ENCODE measurements around the gene CPED1. TPM values are rescaled to one million over a fixed set of nuclear protein-coding genes. Genes with fewer than 3 reads are reported as not detected.
"Not testable (repeated sequence)": the region's sequence is repeated elsewhere in the genome, so short reads cannot be mapped to it uniquely, and the experiment has no call there.

Gene CPED1
- total and polyA plus RNA-seq, 4 donors, result 4.7 to 34.1 (median 16.7) TPM

- Histone ChIP-seq H3K4me3 (ENCODE audit: low read depth, low read length) (no peak overlapping the region), H3K9me3 (ENCODE audit: control insufficient read depth, insufficient read depth, low read length) (no peaks in the 10 kb centered on the region), H3K36me3 (ENCODE audit: control insufficient read depth, insufficient read depth, low read length) (no peaks in the 10 kb centered on the region), H3K4me1 (ENCODE audit: control insufficient read depth, insufficient read depth, low read length) (no peaks in the 10 kb centered on the region), H3K27ac (ENCODE audit: low read depth, low read length) (no peak overlapping the region), H3K27me3 (ENCODE audit: control insufficient read depth, insufficient read depth, low read length) (no peaks in the 10 kb centered on the region)
- WGBS (ENCODE audit: insufficient coverage), result 91% methylated on average over 4 of the region's 5 CpGs
- no peak for DNase-seq (ENCODE audit: low read depth in 4 of 6, low spot score in 6 of 6)
Observed at GRCh38 chr7:121057878-121058277, 69.4 kb downstream of the CPED1 start.

- DNase-seq (ENCODE audit: low read depth in 4 of 6, low spot score in 6 of 6), result no peak
- 100% methylated on average over 2 of the region's 2 CpGs for WGBS (ENCODE audit: insufficient coverage)
Observed at GRCh38 chr7:121058975-121059374, 70.5 kb downstream of the CPED1 start.

DNA sequence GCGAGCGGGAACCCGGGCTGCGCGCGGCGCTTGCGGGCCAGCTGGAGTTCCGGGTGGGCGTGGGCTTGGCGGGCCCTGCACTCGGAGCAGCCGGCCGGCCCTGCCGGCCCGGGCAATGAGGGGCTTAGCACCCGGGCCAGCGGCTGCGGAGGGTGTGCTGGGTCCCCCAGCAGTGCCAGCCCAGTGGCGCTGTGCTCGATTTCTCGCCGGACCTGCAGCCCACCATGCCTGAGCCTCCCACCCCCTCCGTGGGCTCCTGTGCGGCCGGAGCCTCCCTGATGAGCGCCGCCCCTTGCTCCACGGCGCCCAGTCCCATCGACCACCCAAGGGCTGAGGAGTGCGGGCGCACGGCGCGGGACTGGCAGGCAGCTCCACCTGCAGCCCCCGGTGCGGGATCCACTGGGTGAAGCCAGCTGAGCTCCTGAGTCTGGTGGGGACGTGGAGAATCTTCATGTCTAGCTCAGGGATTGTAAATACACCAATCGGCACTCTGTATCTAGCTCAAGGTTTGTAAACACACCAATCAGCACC is 71.5 kb downstream of the CPED1 start:
- H3K4me3 ChIP-seq (ENCODE audit: low read depth, low read length); H3K27ac ChIP-seq (ENCODE audit: low read depth, low read length); H3K9me3 ChIP-seq (ENCODE audit: control insufficient read depth, insufficient read depth, low read length); H3K27me3 ChIP-seq (ENCODE audit: control insufficient read depth, insufficient read depth, low read length); DNase-seq (ENCODE audit: low read depth in 4 of 6, low spot score in 6 of 6); H3K4me1 ChIP-seq (ENCODE audit: control insufficient read depth, insufficient read depth, low read length); H3K36me3 ChIP-seq (ENCODE audit: control insufficient read depth, insufficient read depth, low read length): not testable (repeated sequence)
- 97% methylated on average over 35 of the region's 40 CpGs for WGBS (ENCODE audit: insufficient coverage)

More at GRCh38 chr7:121058975-121059374, 70.5 kb downstream of the CPED1 start:
- Histone ChIP-seq H3K36me3 (ENCODE audit: control insufficient read depth, insufficient read depth, low read length) (no peaks in the 10 kb centered on the region), H3K4me3 (ENCODE audit: low read depth, low read length) (no peak overlapping the region), H3K27ac (ENCODE audit: low read depth, low read length) (no peak overlapping the region), H3K4me1 (ENCODE audit: control insufficient read depth, insufficient read depth, low read length) (no peaks in the 10 kb centered on the region), H3K27me3 (ENCODE audit: control insufficient read depth, insufficient read depth, low read length) (no peaks in the 10 kb centered on the region), H3K9me3 (ENCODE audit: control insufficient read depth, insufficient read depth, low read length) (no peaks in the 10 kb centered on the region)

GRCh38 chr7:121061677-121062582 is 73.4 kb downstream of the CPED1 start:
- no peaks in the 10 kb centered on the region for H3K4me1 ChIP-seq (ENCODE audit: control insufficient read depth, insufficient read depth, low read length)
- no peak overlapping the region for H3K4me3 ChIP-seq (ENCODE audit: low read depth, low read length)
- H3K27me3 ChIP-seq (ENCODE audit: control insufficient read depth, insufficient read depth, low read length), result no peaks in the 10 kb centered on the region
- H3K27ac ChIP-seq (ENCODE audit: low read depth, low read length), result no peak overlapping the region
- H3K9me3 ChIP-seq (ENCODE audit: control insufficient read depth, insufficient read depth, low read length), result no peaks in the 10 kb centered on the region
- WGBS (ENCODE audit: insufficient coverage), result no CpG with 5 or more reads among the region's 5 CpGs
- no peaks in the 10 kb centered on the region for H3K36me3 ChIP-seq (ENCODE audit: control insufficient read depth, insufficient read depth, low read length)
- DNase-seq (ENCODE audit: low read depth in 4 of 6, low spot score in 6 of 6), result no peak

- H3K4me1 ChIP-seq (ENCODE audit: control insufficient read depth, insufficient read depth, low read length), result no peaks in the 10 kb centered on the region
- no peak overlapping the region for H3K4me3 ChIP-seq (ENCODE audit: low read depth, low read length)
- H3K27me3 ChIP-seq (ENCODE audit: control insufficient read depth, insufficient read depth, low read length), result no peaks in the 10 kb centered on the region
- no peak overlapping the region for H3K27ac ChIP-seq (ENCODE audit: low read depth, low read length)
- WGBS (ENCODE audit: insufficient coverage), result no CpG with 5 or more reads among the region's 11 CpGs
- no peaks in the 10 kb centered on the region for H3K36me3 ChIP-seq (ENCODE audit: control insufficient read depth, insufficient read depth, low read length)
- DNase-seq (ENCODE audit: low read depth in 4 of 6, low spot score in 6 of 6), result no peak
- no peaks in the 10 kb centered on the region for H3K9me3 ChIP-seq (ENCODE audit: control insufficient read depth, insufficient read depth, low read length)
Observed at GRCh38 chr7:121062671-121063279, 74.3 kb downstream of the CPED1 start.

GRCh38 chr7:121067717-121068116 is 79.2 kb downstream of the CPED1 start:
- no CpG with 5 or more reads among the region's 2 CpGs for WGBS (ENCODE audit: insufficient coverage)
- H3K9me3 ChIP-seq (ENCODE audit: control insufficient read depth, insufficient read depth, low read length); H3K27me3 ChIP-seq (ENCODE audit: control insufficient read depth, insufficient read depth, low read length); H3K4me3 ChIP-seq (ENCODE audit: low read depth, low read length); DNase-seq (ENCODE audit: low read depth in 4 of 6, low spot score in 6 of 6); H3K36me3 ChIP-seq (ENCODE audit: control insufficient read depth, insufficient read depth, low read length); H3K27ac ChIP-seq (ENCODE audit: low read depth, low read length); H3K4me1 ChIP-seq (ENCODE audit: control insufficient read depth, insufficient read depth, low read length): not testable (repeated sequence)

- H3K9me3 ChIP-seq (ENCODE audit: control insufficient read depth, insufficient read depth, low read length), result no peaks in the 10 kb centered on the region
- H3K27me3 ChIP-seq (ENCODE audit: control insufficient read depth, insufficient read depth, low read length), result no peaks in the 10 kb centered on the region
- no peak for DNase-seq (ENCODE audit: low read depth in 4 of 6, low spot score in 6 of 6)
- H3K27ac ChIP-seq (ENCODE audit: low read depth, low read length), result no peak overlapping the region
- H3K4me3 ChIP-seq (ENCODE audit: low read depth, low read length), result no peak overlapping the region
- no peaks in the 10 kb centered on the region for H3K4me1 ChIP-seq (ENCODE audit: control insufficient read depth, insufficient read depth, low read length)
- WGBS (ENCODE audit: insufficient coverage), result no CpG with 5 or more reads among the region's 4 CpGs
- H3K36me3 ChIP-seq (ENCODE audit: control insufficient read depth, insufficient read depth, low read length), result no peaks in the 10 kb centered on the region
Observed at GRCh38 chr7:121069346-121070100, 81.0 kb downstream of the CPED1 start.

GRCh38 chr7:121071132-121071531 is 82.6 kb downstream of the CPED1 start:
- DNase-seq (ENCODE audit: low read depth in 4 of 6, low spot score in 6 of 6), result no peak
- H3K36me3 ChIP-seq (ENCODE audit: control insufficient read depth, insufficient read depth, low read length), result no peaks in the 10 kb centered on the region
- 100% methylated on average over 1 of the region's 1 CpG for WGBS (ENCODE audit: insufficient coverage)
- H3K27me3 ChIP-seq (ENCODE audit: control insufficient read depth, insufficient read depth, low read length), result no peaks in the 10 kb centered on the region
- no peak overlapping the region for H3K4me3 ChIP-seq (ENCODE audit: low read depth, low read length)
- H3K4me1 ChIP-seq (ENCODE audit: control insufficient read depth, insufficient read depth, low read length), result no peaks in the 10 kb centered on the region
- H3K27ac ChIP-seq (ENCODE audit: low read depth, low read length), result no peak overlapping the region
- no peaks in the 10 kb centered on the region for H3K9me3 ChIP-seq (ENCODE audit: control insufficient read depth, insufficient read depth, low read length)

DNA sequence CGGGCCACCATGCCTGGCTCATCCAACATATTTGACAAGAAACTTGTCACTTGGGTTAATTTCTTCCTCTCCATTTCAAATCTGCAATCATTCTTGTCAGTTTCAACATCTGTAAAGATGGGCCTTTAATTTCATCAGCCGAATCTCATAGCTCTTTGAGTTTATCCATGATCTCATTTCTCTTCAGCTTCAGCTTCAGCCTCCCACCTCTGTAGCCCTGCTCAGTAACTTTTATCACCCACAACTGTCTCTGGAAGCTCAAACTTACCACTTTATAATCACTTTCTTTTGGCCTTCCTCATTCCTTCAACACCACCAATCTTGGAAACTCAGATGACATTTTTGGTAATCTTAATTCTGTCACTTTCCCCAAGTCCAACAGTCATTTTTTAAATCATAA is 83.2 kb downstream of the CPED1 start:
- Histone ChIP-seq H3K36me3 (ENCODE audit: control insufficient read depth, insufficient read depth, low read length) (no peaks in the 10 kb centered on the region), H3K4me1 (ENCODE audit: control insufficient read depth, insufficient read depth, low read length) (no peaks in the 10 kb centered on the region), H3K27ac (ENCODE audit: low read depth, low read length) (no peak overlapping the region), H3K27me3 (ENCODE audit: control insufficient read depth, insufficient read depth, low read length) (no peaks in the 10 kb centered on the region), H3K9me3 (ENCODE audit: control insufficient read depth, insufficient read depth, low read length) (no peaks in the 10 kb centered on the region), H3K4me3 (ENCODE audit: low read depth, low read length) (no peak overlapping the region)
- DNase-seq (ENCODE audit: low read depth in 4 of 6, low spot score in 6 of 6), result no peak
- WGBS (ENCODE audit: insufficient coverage), result 50% methylated on average over 2 of the region's 2 CpGs
